Mesenchymal stem cell (in vitro differentiated cells and primary cell): ENCODE data around the gene RAB12.

Experiments used
- DNase-seq: peaks from one replicate; pipeline ENCODE4 v3.0.0-alpha.2; 2013
- H2AFZ ChIP-seq: one replicate; pipeline ENCODE4 v1.6.1; 2013; ENCODE audit warnings: low read depth, mild to moderate bottlenecking, control low read depth, inconsistent platforms, low read length, moderate library complexity
- H2AK5ac ChIP-seq: 2 replicates; pipeline ENCODE4 v1.6.1; 2013; ENCODE audit warnings: low read length, moderate library complexity, mild to moderate bottlenecking, inconsistent platforms; ENCODE audit not compliant: severe bottlenecking
- H2BK120ac ChIP-seq: one replicate; pipeline ENCODE4 v1.6.1; 2013; ENCODE audit warnings: low read depth, mild to moderate bottlenecking, inconsistent platforms, low read length, moderate library complexity
- H2BK12ac ChIP-seq, 2 experiments: one replicate each; pipeline ENCODE4 v1.6.1; 2013; ENCODE audit warnings: inconsistent platforms in 2 of 2, low read length in 2 of 2, mild to moderate bottlenecking in 2 of 2, moderate library complexity in 2 of 2, control low read depth in 1 of 2
- H2BK15ac ChIP-seq: one replicate; pipeline ENCODE4 v1.6.1; 2013; ENCODE audit warnings: mild to moderate bottlenecking, low read depth, inconsistent platforms; ENCODE audit not compliant: poor library complexity, severe bottlenecking
- H2BK5ac ChIP-seq: 2 replicates; pipeline ENCODE4 v1.6.1; 2013; ENCODE audit warnings: low read depth, mild to moderate bottlenecking, low read length, control low read depth, inconsistent platforms; ENCODE audit not compliant: poor library complexity, severe bottlenecking
- H3K14ac ChIP-seq, 2 experiments: one replicate each; pipeline ENCODE4 v1.6.1; 2013; ENCODE audit warnings: inconsistent platforms in 2 of 2, low read length in 2 of 2, control low read depth in 1 of 2, mild to moderate bottlenecking in 1 of 2, moderate library complexity in 1 of 2
- H3K18ac ChIP-seq, 2 experiments: one replicate each; pipeline ENCODE4 v1.6.1; 2013; ENCODE audit warnings: inconsistent platforms in 2 of 2, low read length in 2 of 2, control low read depth in 1 of 2, low read depth in 1 of 2, mild to moderate bottlenecking in 1 of 2
- H3K23ac ChIP-seq, 2 experiments: one replicate each; pipeline ENCODE4 v1.6.1; 2013; ENCODE audit warnings: inconsistent platforms in 2 of 2, low read length in 2 of 2, mild to moderate bottlenecking in 2 of 2, moderate library complexity in 2 of 2, control low read depth in 1 of 2
- H3K27ac ChIP-seq: 2 replicates; pipeline ENCODE4 v1.5.1; 2013; ENCODE audit warnings: mild to moderate bottlenecking, moderate library complexity, low read length, control low read depth, inconsistent platforms; ENCODE audit not compliant: poor library complexity, severe bottlenecking
- H3K27me3 ChIP-seq, 2 experiments: 2 replicates each; pipeline versions ENCODE4 v1.6.1 to v1.7.0; 2013; ENCODE audit warnings: low read length in 2 of 2, mild to moderate bottlenecking in 2 of 2, moderate library complexity in 2 of 2, control low read depth in 1 of 2, inconsistent platforms in 1 of 2; ENCODE audit not compliant: control insufficient read depth in 1 of 2, insufficient read depth in 1 of 2
- H3K36me3 ChIP-seq, 2 experiments: 2 replicates each; pipeline versions ENCODE4 v1.6.1 to v1.7.0; 2013; ENCODE audit warnings: low read length in 2 of 2, control low read depth in 1 of 2, inconsistent platforms in 1 of 2, low read depth in 1 of 2, mild to moderate bottlenecking in 1 of 2; ENCODE audit not compliant: insufficient read depth in 2 of 2, control insufficient read depth in 1 of 2
- H3K4ac ChIP-seq, 2 experiments: one replicate each; pipeline ENCODE4 v1.6.1; 2013; ENCODE audit warnings: inconsistent platforms in 2 of 2, low read length in 2 of 2, mild to moderate bottlenecking in 2 of 2, moderate library complexity in 2 of 2, control low read depth in 1 of 2, low read depth in 1 of 2
- H3K4me1 ChIP-seq: 2 replicates; pipeline ENCODE4 v1.6.1; 2013; ENCODE audit warnings: low read depth, low read length, control low read depth; ENCODE audit not compliant: control insufficient read depth, insufficient read depth
- H3K4me2 ChIP-seq: 2 replicates; pipeline ENCODE4 v1.6.1; 2013; ENCODE audit warnings: low read length, mild to moderate bottlenecking, inconsistent platforms; ENCODE audit not compliant: poor library complexity, severe bottlenecking
- H3K4me3 ChIP-seq, 2 experiments: 2 replicates each; pipeline versions ENCODE4 v1.5.1 to v1.7.0; 2013; ENCODE audit warnings: low read length in 2 of 2, mild to moderate bottlenecking in 2 of 2, control low read depth in 1 of 2, low read depth in 1 of 2; ENCODE audit not compliant: insufficient read depth in 1 of 2
- H3K79me1 ChIP-seq: replicated peaks from 2 replicates; pipeline ENCODE4 v1.6.1; 2013; ENCODE audit warnings: mild to moderate bottlenecking, control low read depth, low read length, inconsistent platforms; ENCODE audit not compliant: poor library complexity, severe bottlenecking
- H3K9ac ChIP-seq: 2 replicates; pipeline ENCODE4 v1.7.0; 2013; ENCODE audit warnings: mild to moderate bottlenecking, low read length, moderate library complexity
- H3K9me3 ChIP-seq: 2 replicates; pipeline ENCODE4 v1.7.0; 2013; ENCODE audit warnings: mild to moderate bottlenecking, low read length; ENCODE audit not compliant: control insufficient read depth
- H4K8ac ChIP-seq: one replicate; pipeline ENCODE4 v1.6.1; 2013; ENCODE audit warnings: inconsistent platforms, mild to moderate bottlenecking, low read length, moderate library complexity
- H4K91ac ChIP-seq: one replicate; pipeline ENCODE4 v1.6.1; 2013; ENCODE audit warnings: mild to moderate bottlenecking, low read length, inconsistent platforms
- WGBS: methylation state at CpG from one replicate; pipeline ENCODE4 v1.1.7; 2013; ENCODE audit warnings: mixed read lengths; 5-methylcytosine and 5-hydroxymethylcytosine counted together

RAB12 gene

DNA sequence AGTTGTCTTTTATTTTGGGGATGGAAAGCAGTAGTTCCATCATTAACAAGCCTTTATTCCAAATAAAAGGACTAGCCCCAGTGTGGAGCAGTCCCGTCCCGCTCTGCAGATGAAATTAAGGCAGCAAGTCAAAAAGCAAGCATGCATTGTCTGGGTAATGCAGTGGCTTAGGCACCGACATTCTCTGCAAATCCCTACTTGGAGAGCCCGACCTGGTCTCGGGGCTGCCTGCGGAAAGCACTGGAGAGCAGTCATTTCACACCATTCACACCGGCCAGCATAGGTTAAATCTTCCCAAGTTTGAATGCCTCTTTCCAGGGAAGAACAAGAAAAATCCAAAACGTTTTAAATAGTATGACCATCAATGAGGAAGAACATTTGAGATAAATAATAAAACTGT is 24.4 kb upstream of the RAB12 start:
- Histone ChIP-seq H2AFZ (no peak overlapping the region), H3K14ac (no peak overlapping the region), H3K9ac (no peak overlapping the region), H3K4ac (no peak overlapping the region), H2BK120ac (no peak overlapping the region), H3K4me3 (no peak overlapping the region), H3K23ac (no peak overlapping the region), H3K18ac (no peak overlapping the region), H3K27ac (no peak overlapping the region), H2BK15ac (no peak overlapping the region), H3K4me2 (no peak overlapping the region), H4K91ac (no peak overlapping the region), H4K8ac (no peak overlapping the region), H2BK12ac (no peak overlapping the region), H3K79me1 (no peaks in the 10 kb centered on the region), H3K36me3 (no peaks in the 10 kb centered on the region), H2AK5ac (no peak overlapping the region), H3K27me3 (peaks cover 45 to 67% of the 10 kb centered on the region in 2 experiments), H3K9me3 (peaks cover 1% of the 10 kb centered on the region), H3K4me1 (no peaks in the 10 kb centered on the region), H2BK5ac (no peak overlapping the region)
- 58% methylated on average over 7 of the region's 8 CpGs for WGBS
- no peak for DNase-seq

DNA sequence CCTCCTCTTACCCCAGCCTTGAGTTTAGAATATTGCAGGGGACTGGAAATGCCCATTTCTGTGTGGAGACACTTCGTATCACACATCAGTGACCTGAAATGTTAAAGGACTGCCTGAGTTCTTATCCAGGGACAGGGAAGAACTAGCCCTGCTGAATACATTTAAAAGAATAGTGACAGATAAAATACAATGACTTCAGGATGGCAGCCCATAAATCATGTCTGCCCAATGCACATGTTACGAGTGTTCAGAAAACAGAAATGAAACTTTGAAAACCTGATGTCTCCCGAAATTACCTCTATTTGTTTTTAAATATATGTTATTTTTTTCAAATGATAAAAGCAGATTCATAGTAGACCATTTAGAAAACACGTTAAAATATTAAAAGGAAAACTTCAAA is 22.3 kb upstream of the RAB12 start:
- no peak overlapping the region for H3K23ac ChIP-seq
- no peak overlapping the region for H4K8ac ChIP-seq
- H2BK5ac ChIP-seq = no peak overlapping the region
- H3K4me2 ChIP-seq = no peak overlapping the region
- H3K18ac ChIP-seq = no peak overlapping the region
- no peak overlapping the region for H2AK5ac ChIP-seq
- H2BK12ac ChIP-seq = no peak overlapping the region
- no peak for DNase-seq
- H2BK120ac ChIP-seq = no peak overlapping the region
- H4K91ac ChIP-seq = no peak overlapping the region
- no peak overlapping the region for H3K27ac ChIP-seq
- no peaks in the 10 kb centered on the region for H3K79me1 ChIP-seq
- no peak overlapping the region for H3K4ac ChIP-seq
- H3K9ac ChIP-seq = no peak overlapping the region
- no peaks in the 10 kb centered on the region for H3K36me3 ChIP-seq
- H3K4me1 ChIP-seq = no peaks in the 10 kb centered on the region
- no peak overlapping the region for H2BK15ac ChIP-seq
- no peak overlapping the region for H3K14ac ChIP-seq
- 88% methylated on average over 3 of the region's 4 CpGs for WGBS
- peaks cover 7% of the 10 kb centered on the region for H3K9me3 ChIP-seq
- peaks cover 45 to 66% of the 10 kb centered on the region in 2 experiments for H3K27me3 ChIP-seq
- H2AFZ ChIP-seq = no peak overlapping the region
- H3K4me3 ChIP-seq = no peak overlapping the region

DNA sequence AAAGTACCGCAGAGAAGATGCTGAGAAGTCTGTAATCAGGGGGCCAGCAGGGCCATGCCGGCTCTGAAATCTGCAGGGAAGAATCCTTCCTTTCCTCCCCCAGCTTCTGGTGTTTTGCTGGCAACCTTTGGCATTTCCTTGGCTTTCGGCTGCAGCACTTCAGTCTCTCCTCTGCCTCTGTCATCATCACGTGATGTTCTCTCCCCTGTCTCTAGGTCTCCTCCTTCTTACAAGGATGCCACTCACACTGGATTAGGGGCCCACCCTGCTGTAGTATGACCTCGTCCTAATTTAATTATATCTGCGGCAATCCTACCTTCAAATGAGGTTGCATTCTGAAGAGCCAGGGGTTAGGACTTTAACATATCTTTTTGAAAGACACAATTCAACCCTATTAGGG is 13.8 kb upstream of the RAB12 start:
- no peak overlapping the region for H3K23ac ChIP-seq
- no peak overlapping the region for H3K4ac ChIP-seq
- H2BK5ac ChIP-seq = no peak overlapping the region
- no peak for DNase-seq
- no peak overlapping the region for H3K9ac ChIP-seq
- H3K9me3 ChIP-seq = peaks cover 3% of the 10 kb centered on the region
- no peak overlapping the region for H4K8ac ChIP-seq
- H3K36me3 ChIP-seq = no peaks in the 10 kb centered on the region
- no peak overlapping the region for H2BK12ac ChIP-seq
- H3K18ac ChIP-seq = no peak overlapping the region
- no peak overlapping the region for H4K91ac ChIP-seq
- 89% methylated on average over 5 of the region's 6 CpGs for WGBS
- no peak overlapping the region for H3K4me2 ChIP-seq
- H3K27me3 ChIP-seq = peaks cover 25 to 29% of the 10 kb centered on the region in 2 experiments
- H2BK15ac ChIP-seq = no peak overlapping the region
- no peak overlapping the region for H2AFZ ChIP-seq
- H3K4me3 ChIP-seq = no peak overlapping the region
- peaks cover under 1% of the 10 kb centered on the region for H3K4me1 ChIP-seq
- no peak overlapping the region for H3K27ac ChIP-seq
- no peak overlapping the region for H3K14ac ChIP-seq
- H2AK5ac ChIP-seq = no peak overlapping the region
- no peak overlapping the region for H2BK120ac ChIP-seq
- no peaks in the 10 kb centered on the region for H3K79me1 ChIP-seq

DNA sequence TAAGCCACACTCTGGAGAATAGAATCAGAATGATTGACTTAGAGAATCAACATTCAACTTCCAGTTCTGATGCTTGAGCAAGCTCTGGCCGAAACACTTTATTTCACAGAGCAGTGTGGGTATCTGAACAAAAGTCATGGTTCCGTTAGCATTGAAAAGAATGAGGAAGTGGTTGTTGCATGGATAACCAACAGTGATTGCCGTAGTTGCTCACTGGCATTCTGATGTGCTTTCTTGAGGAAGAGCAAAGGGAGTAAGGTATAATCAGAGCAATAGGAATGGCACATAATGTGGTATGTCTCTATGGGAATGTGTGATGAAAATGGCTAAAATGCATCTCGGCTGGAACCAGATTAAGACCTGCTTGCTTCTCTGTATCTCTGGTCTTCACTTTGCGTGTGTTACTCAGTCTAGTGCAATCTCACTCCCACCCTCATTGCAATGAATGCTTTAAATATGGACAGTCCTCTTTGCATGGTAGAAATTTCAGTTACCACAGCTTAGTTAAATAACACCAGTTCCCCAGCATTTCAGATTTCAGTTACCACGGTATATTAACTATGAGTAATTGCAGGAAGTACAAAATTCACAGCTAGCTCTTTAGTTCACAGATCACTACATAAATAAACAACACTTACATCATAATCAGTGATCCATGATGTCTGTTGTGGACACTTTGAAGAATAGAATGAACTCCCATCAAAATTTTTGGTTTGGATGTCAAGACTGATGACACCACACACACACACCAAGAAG is 7.8 kb upstream of the RAB12 start:
- WGBS = 79% methylated on average over 6 of the region's 6 CpGs
- H3K79me1 ChIP-seq = no peaks in the 10 kb centered on the region

More for the DNA sequence above, 7.8 kb upstream of the RAB12 start:
- Histone ChIP-seq H3K27ac (peak overlapping the region; percentile 85), H2BK15ac (no peak overlapping the region), H2BK120ac (no peak overlapping the region), H3K4me1 (peaks cover 8% of the 10 kb centered on the region), H3K14ac (no peak overlapping the region), H3K23ac (no peak overlapping the region), H3K4me3 (no peak overlapping the region), H2BK12ac (no peak overlapping the region), H3K4me2 (peak overlapping the region; percentile 50), H2AFZ (no peak overlapping the region), H3K9me3 (no peaks in the 10 kb centered on the region), H2BK5ac (no peak overlapping the region), H3K4ac (no peak overlapping the region), H4K91ac (no peak overlapping the region), H3K18ac (no peak overlapping the region), H3K27me3 (peaks cover 28 to 51% of the 10 kb centered on the region in 2 experiments), H3K36me3 (no peaks in the 10 kb centered on the region), H3K9ac (no peak overlapping the region), H4K8ac (no peak overlapping the region), H2AK5ac (no peak overlapping the region)
- DNase-seq = no peak
